ENCODE measurements around the gene SLC1A4.
A peak's percentile ranks its signal among the peaks of the same experiment; 100 is the strongest.

The SLC1A4 gene

DNA sequence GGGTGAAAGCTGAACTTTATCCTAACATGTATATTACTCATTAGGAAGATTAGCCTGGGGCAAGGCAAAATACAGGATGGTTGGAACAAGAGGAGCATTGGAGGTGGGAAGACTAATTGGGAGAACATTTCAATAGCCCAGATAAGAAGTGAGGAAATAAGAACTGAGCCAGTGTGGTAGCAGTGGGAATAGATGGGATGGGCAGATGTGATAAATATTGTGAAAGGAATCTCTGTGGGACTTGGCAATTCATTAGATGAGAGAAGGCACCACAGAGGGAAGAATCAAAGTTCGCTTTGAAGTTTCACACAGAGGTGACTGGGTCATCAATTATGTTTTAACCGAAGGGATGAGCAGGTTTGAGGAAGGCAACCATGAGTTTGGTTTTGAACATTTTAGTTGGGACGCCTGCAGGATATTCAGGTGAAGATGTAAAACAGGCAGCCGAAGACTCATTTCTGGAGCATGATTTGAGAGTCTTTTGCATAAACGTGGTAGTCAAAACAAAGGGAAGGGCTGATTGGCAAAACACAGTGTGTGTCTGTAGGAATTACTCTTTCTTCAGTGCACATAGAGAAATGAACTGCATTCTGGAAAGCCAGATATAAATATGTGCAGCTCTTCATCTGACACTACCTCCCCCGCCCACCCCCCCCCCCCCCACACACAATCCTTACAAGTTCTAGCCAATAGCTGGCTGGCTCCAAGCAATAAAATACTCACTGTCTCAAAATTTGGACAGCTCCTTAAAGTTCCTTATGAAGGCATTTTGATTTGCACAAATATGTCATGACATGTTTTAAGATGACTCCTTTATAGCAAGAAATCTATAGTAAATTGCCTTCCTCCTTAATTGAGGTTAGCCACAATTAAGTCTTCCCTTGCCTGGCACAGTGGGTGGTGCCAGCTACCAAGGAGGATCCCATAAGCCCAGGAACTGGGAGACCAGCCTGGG is 1.9 kb upstream of the SLC1A4 start:
- H3K27ac ChIP-seq, result peak overlapping the region; percentile 96
- no peak for TF ChIP-seq ZFX (IDR thresholded peaks at IDR 0.05; ENCODE audit: borderline replicate concordance)
- TF ChIP-seq, protein P1, sequence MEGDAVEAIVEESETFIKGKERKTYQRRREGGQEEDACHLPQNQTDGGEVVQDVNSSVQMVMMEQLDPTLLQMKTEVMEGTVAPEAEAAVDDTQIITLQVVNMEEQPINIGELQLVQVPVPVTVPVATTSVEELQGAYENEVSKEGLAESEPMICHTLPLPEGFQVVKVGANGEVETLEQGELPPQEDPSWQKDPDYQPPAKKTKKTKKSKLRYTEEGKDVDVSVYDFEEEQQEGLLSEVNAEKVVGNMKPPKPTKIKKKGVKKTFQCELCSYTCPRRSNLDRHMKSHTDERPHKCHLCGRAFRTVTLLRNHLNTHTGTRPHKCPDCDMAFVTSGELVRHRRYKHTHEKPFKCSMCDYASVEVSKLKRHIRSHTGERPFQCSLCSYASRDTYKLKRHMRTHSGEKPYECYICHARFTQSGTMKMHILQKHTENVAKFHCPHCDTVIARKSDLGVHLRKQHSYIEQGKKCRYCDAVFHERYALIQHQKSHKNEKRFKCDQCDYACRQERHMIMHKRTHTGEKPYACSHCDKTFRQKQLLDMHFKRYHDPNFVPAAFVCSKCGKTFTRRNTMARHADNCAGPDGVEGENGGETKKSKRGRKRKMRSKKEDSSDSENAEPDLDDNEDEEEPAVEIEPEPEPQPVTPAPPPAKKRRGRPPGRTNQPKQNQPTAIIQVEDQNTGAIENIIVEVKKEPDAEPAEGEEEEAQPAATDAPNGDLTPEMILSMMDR (IDR thresholded peaks at IDR 0.05), result no peak

DNA sequence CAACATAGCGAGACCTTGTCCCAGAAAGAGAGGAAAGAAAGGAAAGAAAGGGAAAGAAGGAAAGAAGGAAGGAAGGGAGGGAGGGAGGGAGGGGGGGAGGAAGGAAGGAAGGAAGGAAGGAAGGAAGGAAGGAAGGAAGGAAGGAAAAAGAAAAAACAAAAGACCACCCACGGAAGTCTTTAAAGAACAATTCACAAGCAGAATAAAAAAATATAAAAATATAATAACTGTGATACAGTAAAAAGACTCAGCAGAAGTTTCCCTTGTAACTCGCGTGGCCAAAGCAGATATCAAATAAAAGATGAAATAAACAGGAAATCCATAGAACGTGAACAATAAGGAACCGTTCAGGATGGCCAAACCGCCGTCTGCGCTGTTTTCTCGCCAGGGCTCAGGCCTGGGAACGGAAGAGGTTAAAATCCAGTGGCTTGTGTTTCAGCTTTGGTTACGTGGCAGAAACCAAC is 1.2 kb upstream of the SLC1A4 start:
- peak overlapping the region; percentile 96 for H3K27ac ChIP-seq
- TF ChIP-seq ZFX (IDR thresholded peaks at IDR 0.05; ENCODE audit: borderline replicate concordance), result no peak
- TF ChIP-seq, protein P1 (IDR thresholded peaks at IDR 0.05), result no peak

GRCh38 chr2:64988420-64989125 is 626 bp upstream of the SLC1A4 start:
- peak overlapping the region; percentile 96 for H3K27ac ChIP-seq

GRCh38 chr2:64989982-64990614 is 899 bp downstream of the SLC1A4 start:
- peak overlapping the region; percentile 96 for H3K27ac ChIP-seq
- TF ChIP-seq, protein P1 (IDR thresholded peaks at IDR 0.05), result no peak
- TF ChIP-seq ZFX (IDR thresholded peaks at IDR 0.05; ENCODE audit: borderline replicate concordance), result no peak

More at GRCh38 chr2:64988420-64989125, 626 bp upstream of the SLC1A4 start:
- TF ChIP-seq ZFX (IDR thresholded peaks at IDR 0.05; ENCODE audit: borderline replicate concordance), result no peak
- TF ChIP-seq, protein P1 (IDR thresholded peaks at IDR 0.05), result peak; percentile 50

- H3K27ac ChIP-seq, result no peak overlapping the region
These were observed 1.7 kb downstream of the SLC1A4 start for GRCh38 chr2:64990876-64991275.

DNA sequence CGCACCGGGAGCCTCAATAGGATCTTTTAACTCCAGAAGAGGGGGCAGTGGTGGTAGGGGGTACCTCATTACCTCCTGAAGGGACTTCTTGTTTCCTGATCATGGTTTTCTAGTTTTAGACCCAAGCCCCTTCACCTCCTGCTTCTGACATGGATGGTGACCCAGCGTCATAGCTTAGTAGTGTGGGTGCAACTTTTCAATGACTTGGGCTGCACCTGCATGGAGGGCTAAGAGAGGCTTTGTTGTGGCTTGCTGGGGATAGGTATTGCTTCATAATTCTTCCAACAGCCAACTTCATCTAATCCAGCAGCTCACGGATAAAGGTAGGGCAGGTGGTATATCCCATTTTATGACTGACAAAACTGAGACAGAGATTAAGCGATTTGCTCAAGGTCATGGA is 3.0 kb downstream of the SLC1A4 start:
- H3K27ac ChIP-seq, result no peak overlapping the region
- TF ChIP-seq ZFX (IDR thresholded peaks at IDR 0.05; ENCODE audit: borderline replicate concordance), result no peak

More at GRCh38 chr2:64990876-64991275, 1.7 kb downstream of the SLC1A4 start:
- TF ChIP-seq, protein P1 (IDR thresholded peaks at IDR 0.05), result no peak
- no peak for TF ChIP-seq ZFX (IDR thresholded peaks at IDR 0.05; ENCODE audit: borderline replicate concordance)

DNA sequence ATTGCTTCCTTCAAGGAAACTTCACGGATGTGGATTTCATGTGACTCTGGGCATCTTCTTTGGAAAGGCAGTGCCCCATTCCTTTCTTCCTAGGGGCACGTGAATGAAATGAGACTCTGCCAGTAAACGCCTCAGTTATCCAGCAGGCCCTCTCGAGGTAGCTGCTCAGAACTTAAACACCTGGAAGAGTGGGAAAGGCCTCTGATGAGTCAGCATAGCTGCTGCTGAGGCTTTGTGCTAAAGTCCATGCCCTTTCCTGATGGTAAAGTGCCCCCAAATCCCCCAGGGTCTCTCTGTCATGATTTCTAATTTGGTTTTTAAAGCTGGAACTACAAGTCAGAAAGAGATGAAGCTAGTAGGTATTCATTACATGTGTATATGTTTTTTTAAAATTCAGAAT is 3.8 kb downstream of the SLC1A4 start:
- no peak for TF ChIP-seq ZFX (IDR thresholded peaks at IDR 0.05; ENCODE audit: borderline replicate concordance)
- TF ChIP-seq, protein P1 (IDR thresholded peaks at IDR 0.05), result no peak
- H3K27ac ChIP-seq, result no peak overlapping the region
